ENCODE data around the gene MED15.

DNA sequence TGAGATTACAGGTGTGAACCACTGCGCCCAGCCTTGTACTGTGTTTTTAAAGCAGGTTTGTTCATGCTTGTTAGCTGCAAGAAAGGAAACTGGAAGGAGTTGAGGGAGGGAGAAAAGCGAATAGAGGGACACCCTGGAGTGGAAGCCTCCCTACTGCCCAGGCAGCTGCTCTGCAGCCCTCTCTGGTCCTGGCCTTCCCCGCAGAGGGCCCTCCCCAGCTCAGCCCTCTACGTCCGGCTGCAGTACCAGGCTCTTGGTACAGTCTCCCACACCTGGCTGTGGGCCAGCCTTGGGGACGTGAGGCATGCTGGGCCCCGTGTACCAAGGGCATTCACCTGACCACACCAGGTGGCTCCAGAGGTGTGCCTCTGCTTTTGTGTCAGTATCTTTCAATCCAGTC, 70.8 kb downstream of the MED15 start:
- no peak for TF ChIP-seq POLR2A (IDR thresholded peaks at IDR 0.05; ENCODE audit: low read depth, low read length)
- TF ChIP-seq NFE2L2 (IDR thresholded peaks at IDR 0.05; ENCODE audit: low read depth, low read length), result no peak
- TF ChIP-seq, protein P1, sequence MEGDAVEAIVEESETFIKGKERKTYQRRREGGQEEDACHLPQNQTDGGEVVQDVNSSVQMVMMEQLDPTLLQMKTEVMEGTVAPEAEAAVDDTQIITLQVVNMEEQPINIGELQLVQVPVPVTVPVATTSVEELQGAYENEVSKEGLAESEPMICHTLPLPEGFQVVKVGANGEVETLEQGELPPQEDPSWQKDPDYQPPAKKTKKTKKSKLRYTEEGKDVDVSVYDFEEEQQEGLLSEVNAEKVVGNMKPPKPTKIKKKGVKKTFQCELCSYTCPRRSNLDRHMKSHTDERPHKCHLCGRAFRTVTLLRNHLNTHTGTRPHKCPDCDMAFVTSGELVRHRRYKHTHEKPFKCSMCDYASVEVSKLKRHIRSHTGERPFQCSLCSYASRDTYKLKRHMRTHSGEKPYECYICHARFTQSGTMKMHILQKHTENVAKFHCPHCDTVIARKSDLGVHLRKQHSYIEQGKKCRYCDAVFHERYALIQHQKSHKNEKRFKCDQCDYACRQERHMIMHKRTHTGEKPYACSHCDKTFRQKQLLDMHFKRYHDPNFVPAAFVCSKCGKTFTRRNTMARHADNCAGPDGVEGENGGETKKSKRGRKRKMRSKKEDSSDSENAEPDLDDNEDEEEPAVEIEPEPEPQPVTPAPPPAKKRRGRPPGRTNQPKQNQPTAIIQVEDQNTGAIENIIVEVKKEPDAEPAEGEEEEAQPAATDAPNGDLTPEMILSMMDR (conservative IDR thresholded peaks at IDR 0.05; ENCODE audit: low read depth, low read length), result no peak
- TF ChIP-seq, protein P2, sequence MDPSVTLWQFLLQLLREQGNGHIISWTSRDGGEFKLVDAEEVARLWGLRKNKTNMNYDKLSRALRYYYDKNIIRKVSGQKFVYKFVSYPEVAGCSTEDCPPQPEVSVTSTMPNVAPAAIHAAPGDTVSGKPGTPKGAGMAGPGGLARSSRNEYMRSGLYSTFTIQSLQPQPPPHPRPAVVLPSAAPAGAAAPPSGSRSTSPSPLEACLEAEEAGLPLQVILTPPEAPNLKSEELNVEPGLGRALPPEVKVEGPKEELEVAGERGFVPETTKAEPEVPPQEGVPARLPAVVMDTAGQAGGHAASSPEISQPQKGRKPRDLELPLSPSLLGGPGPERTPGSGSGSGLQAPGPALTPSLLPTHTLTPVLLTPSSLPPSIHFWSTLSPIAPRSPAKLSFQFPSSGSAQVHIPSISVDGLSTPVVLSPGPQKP (IDR thresholded peaks at IDR 0.05; ENCODE audit: borderline replicate concordance, low read depth, low read length), result no peak
- no peak for TF ChIP-seq CEBPB (IDR thresholded peaks at IDR 0.05; ENCODE audit: low read depth, low read length)
- no peak for TF ChIP-seq RFX5 (IDR thresholded peaks at IDR 0.05; ENCODE audit: low read depth, low read length)
- TF ChIP-seq RAD21 (IDR thresholded peaks at IDR 0.05; ENCODE audit: low read length), result no peak
- TF ChIP-seq, protein P3, sequence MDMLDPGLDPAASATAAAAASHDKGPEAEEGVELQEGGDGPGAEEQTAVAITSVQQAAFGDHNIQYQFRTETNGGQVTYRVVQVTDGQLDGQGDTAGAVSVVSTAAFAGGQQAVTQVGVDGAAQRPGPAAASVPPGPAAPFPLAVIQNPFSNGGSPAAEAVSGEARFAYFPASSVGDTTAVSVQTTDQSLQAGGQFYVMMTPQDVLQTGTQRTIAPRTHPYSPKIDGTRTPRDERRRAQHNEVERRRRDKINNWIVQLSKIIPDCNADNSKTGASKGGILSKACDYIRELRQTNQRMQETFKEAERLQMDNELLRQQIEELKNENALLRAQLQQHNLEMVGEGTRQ (IDR thresholded peaks at IDR 0.05; ENCODE audit: low read depth, low read length), result no peak
- no peak for TF ChIP-seq RCOR1 (IDR thresholded peaks at IDR 0.05; ENCODE audit: insufficient replicate concordance, low read length)

Measured in IMR-90 (cell line).